ENCODE results near the gene FGFBP1. TPM values are rescaled to one million over a fixed set of nuclear protein-coding genes. Genes with fewer than 3 reads are reported as not detected.
A peak's percentile ranks its signal among the peaks of the same experiment; 100 is the strongest.

The FGFBP1 gene
- total and polyA plus RNA-seq, 2 donors from 2014 or later = 1.2 to 6.9 TPM

GRCh38 chr4:15914291-15914690 is 24.2 kb downstream of the FGFBP1 start:
- H3K4me3 ChIP-seq (ENCODE audit: low read length in 3 of 3) = no peak overlapping the region
- no peak for DNase-seq
- H3K36me3 ChIP-seq (ENCODE audit: control insufficient read depth in 2 of 3, insufficient read depth in 3 of 3, low read length in 3 of 3) = no peaks in the 10 kb centered on the region
- no peaks in the 10 kb centered on the region for H3K27me3 ChIP-seq (ENCODE audit: control insufficient read depth, insufficient read depth, low read length)
- H3K9ac ChIP-seq (ENCODE audit: low read length in 3 of 3) = no peak overlapping the region
- peaks cover 0 to 6% (median 3%) of the 10 kb centered on the region in 3 donors for H3K4me1 ChIP-seq (ENCODE audit: control insufficient read depth in 2 of 3, insufficient read depth in 2 of 3, low read depth in 1 of 3, low read length in 3 of 3)
- FAIRE-seq = no peak
- no peak for TF ChIP-seq CTCF (IDR thresholded peaks at IDR 0.05; ENCODE audit: borderline replicate concordance, extremely low read depth, insufficient read depth)
- H3K9me3 ChIP-seq (ENCODE audit: control insufficient read depth in 2 of 3, insufficient read depth in 1 of 3, low read length in 3 of 3) = no peaks in the 10 kb centered on the region
- no peak overlapping the region for H3K27ac ChIP-seq (ENCODE audit: low read depth in 2 of 2, low read length in 2 of 2)
- intact Hi-C loops (cut with DNase I) = no loop called here

DNA sequence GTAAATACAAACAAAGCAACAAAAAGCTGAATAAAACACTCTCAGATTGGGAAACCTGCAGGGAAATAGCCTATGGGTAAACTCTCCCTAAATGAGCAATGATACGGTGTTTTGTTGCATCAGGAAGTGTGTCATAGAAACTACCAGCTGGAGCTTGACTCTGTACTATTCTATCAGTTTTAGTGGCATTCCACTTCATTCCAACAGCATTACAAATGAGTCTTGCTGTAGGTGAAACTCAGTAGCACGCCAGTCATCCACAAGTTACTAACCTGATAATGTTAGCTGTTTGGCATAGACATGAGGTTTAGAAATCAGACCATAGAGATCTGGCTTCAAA is 24.9 kb downstream of the FGFBP1 start:
- H3K27ac ChIP-seq (ENCODE audit: low read depth in 2 of 2, low read length in 2 of 2) = no peak overlapping the region
- H3K4me1 ChIP-seq (ENCODE audit: control insufficient read depth in 2 of 3, insufficient read depth in 2 of 3, low read depth in 1 of 3, low read length in 3 of 3) = peaks cover 0 to 6% (median 3%) of the 10 kb centered on the region in 3 donors
- intact Hi-C loops (cut with DNase I) = no loop called here
- no peak for TF ChIP-seq CTCF (IDR thresholded peaks at IDR 0.05; ENCODE audit: borderline replicate concordance, extremely low read depth, insufficient read depth)
- H3K36me3 ChIP-seq (ENCODE audit: control insufficient read depth in 2 of 3, insufficient read depth in 3 of 3, low read length in 3 of 3) = no peaks in the 10 kb centered on the region
- no peak for FAIRE-seq
- H3K4me3 ChIP-seq (ENCODE audit: low read length in 3 of 3) = no peak overlapping the region
- no peak overlapping the region for H3K9ac ChIP-seq (ENCODE audit: low read length in 3 of 3)
- H3K9me3 ChIP-seq (ENCODE audit: control insufficient read depth in 2 of 3, insufficient read depth in 1 of 3, low read length in 3 of 3) = no peaks in the 10 kb centered on the region
- DNase-seq = peak in 2 of 5 donors; percentile 24 to 60
- no peaks in the 10 kb centered on the region for H3K27me3 ChIP-seq (ENCODE audit: control insufficient read depth, insufficient read depth, low read length)

DNA sequence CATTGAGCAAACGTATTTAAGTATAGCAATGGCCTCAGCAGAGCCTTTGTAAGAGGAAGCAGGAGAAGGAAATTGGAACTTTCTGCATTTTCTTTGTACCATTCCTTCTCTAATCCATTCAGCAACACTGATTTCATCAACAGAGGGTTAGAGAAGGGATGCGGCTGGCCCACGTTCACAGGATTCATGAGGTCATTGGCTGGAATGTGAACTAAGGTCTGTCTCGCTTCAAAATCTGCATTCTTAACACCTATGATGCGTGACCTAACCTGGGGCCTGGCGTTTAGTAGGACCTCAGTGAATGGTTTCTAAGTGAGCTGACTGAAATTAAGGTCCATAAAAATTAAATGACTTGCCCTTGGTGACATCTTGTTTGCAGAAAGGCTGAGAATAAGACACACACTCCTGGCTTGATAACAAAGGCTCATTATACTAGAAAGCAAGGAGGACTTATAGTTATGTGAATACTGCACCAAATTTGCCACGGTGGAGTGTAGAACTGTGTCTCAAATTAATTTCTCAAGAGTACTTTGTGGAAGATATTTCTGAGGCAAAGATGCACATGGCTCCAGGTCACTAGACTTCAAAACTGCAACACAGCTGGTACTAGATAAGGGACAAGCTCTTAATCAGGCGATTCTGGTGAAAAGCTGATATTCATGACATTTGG is 25.4 kb downstream of the FGFBP1 start:
- intact Hi-C loops (cut with DNase I) = no loop called here
- Histone ChIP-seq H3K4me1 (ENCODE audit: control insufficient read depth in 2 of 3, insufficient read depth in 2 of 3, low read depth in 1 of 3, low read length in 3 of 3) (peaks cover 0 to 6% (median 3%) of the 10 kb centered on the region in 3 donors), H3K27me3 (ENCODE audit: control insufficient read depth, insufficient read depth, low read length) (no peaks in the 10 kb centered on the region), H3K4me3 (ENCODE audit: low read length in 3 of 3) (no peak overlapping the region), H3K27ac (ENCODE audit: low read depth in 2 of 2, low read length in 2 of 2) (peak overlapping the region in 1 of 2 donors; percentile 21), H3K9ac (ENCODE audit: low read length in 3 of 3) (no peak overlapping the region), H3K36me3 (ENCODE audit: control insufficient read depth in 2 of 3, insufficient read depth in 3 of 3, low read length in 3 of 3) (no peaks in the 10 kb centered on the region), H3K9me3 (ENCODE audit: control insufficient read depth in 2 of 3, insufficient read depth in 1 of 3, low read length in 3 of 3) (no peaks in the 10 kb centered on the region)
- DNase-seq (peak in 3 of 5 donors; percentile 17 to 57 (median 43)), FAIRE-seq (no peak)
- no peak for TF ChIP-seq CTCF (IDR thresholded peaks at IDR 0.05; ENCODE audit: borderline replicate concordance, extremely low read depth, insufficient read depth)

DNA sequence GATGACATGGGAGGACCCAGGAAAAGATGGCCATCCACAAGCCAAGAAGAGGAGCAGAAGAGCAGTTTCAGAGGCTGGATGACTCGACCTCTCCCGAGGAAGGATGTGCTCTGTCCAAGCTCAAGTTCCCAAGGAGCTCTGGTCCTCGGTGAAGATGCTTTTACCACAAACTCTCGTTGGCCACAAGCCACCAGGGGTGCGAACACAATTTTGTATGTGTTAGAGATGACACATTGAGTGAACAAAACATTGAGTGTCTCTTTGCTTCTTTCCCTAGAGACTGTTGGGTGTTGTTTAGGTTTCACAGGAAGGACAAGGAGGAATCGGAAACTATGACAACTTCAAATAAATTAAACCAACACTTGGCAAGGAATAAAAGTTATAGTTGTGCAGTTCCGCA is 26.3 kb downstream of the FGFBP1 start:
- no peak for TF ChIP-seq CTCF (IDR thresholded peaks at IDR 0.05; ENCODE audit: borderline replicate concordance, extremely low read depth, insufficient read depth)
- peaks cover 0 to 6% (median 3%) of the 10 kb centered on the region in 3 donors for H3K4me1 ChIP-seq (ENCODE audit: control insufficient read depth in 2 of 3, insufficient read depth in 2 of 3, low read depth in 1 of 3, low read length in 3 of 3)
- intact Hi-C loops (cut with DNase I) = no loop called here
- no peak overlapping the region for H3K27ac ChIP-seq (ENCODE audit: low read depth in 2 of 2, low read length in 2 of 2)
- DNase-seq (no peak), FAIRE-seq (no peak)
- no peak overlapping the region for H3K4me3 ChIP-seq (ENCODE audit: low read length in 3 of 3)
- no peaks in the 10 kb centered on the region for H3K36me3 ChIP-seq (ENCODE audit: control insufficient read depth in 2 of 3, insufficient read depth in 3 of 3, low read length in 3 of 3)
- no peaks in the 10 kb centered on the region for H3K9me3 ChIP-seq (ENCODE audit: control insufficient read depth in 2 of 3, insufficient read depth in 1 of 3, low read length in 3 of 3)
- H3K9ac ChIP-seq (ENCODE audit: low read length in 3 of 3) = no peak overlapping the region
- H3K27me3 ChIP-seq (ENCODE audit: control insufficient read depth, insufficient read depth, low read length) = no peaks in the 10 kb centered on the region

All from kidney (tissue), 14 donors.